Skeletal muscle tissue (tissue), 4 donors: ENCODE measurements around the gene KIF13A. TPM values are rescaled to one million over a fixed set of nuclear protein-coding genes. Genes with fewer than 3 reads are reported as not detected.

Source experiments
- H3K27ac ChIP-seq: one replicate; pipeline ENCODE4 v1.7.0; 2013; ENCODE audit warnings: mild to moderate bottlenecking, low read depth, low read length, inconsistent platforms
- H3K27me3 ChIP-seq, 3 donors: one replicate each; pipeline ENCODE4 v1.7.0; 2013; ENCODE audit warnings: low read length in 3 of 3; ENCODE audit not compliant: control insufficient read depth in 3 of 3, insufficient read depth in 3 of 3
- H3K36me3 ChIP-seq, 3 donors: one replicate each; pipeline ENCODE4 v1.7.0; 2013; ENCODE audit warnings: low read length in 3 of 3; ENCODE audit not compliant: control insufficient read depth in 3 of 3, insufficient read depth in 3 of 3
- H3K4me1 ChIP-seq, 3 donors: one replicate each; pipeline ENCODE4 v1.7.0; 2013; ENCODE audit warnings: low read length in 3 of 3, mild to moderate bottlenecking in 3 of 3; ENCODE audit not compliant: control insufficient read depth in 3 of 3, insufficient read depth in 3 of 3
- H3K4me3 ChIP-seq, 3 donors: one replicate each; pipeline ENCODE4 v1.7.0; 2013; ENCODE audit warnings: low read length in 3 of 3
- H3K9ac ChIP-seq, 3 donors: one replicate each; pipeline ENCODE4 v1.7.0; 2013; ENCODE audit warnings: low read length in 3 of 3, mild to moderate bottlenecking in 3 of 3, moderate library complexity in 2 of 3, low read depth in 1 of 3
- H3K9me3 ChIP-seq, 3 donors: one replicate each; pipeline ENCODE4 v1.7.0; 2013; ENCODE audit warnings: low read length in 3 of 3; ENCODE audit not compliant: control insufficient read depth in 3 of 3
- total RNA-seq: library from RNA; depleted of rRNA; stranded (reverse); fragments of >200 nt; gene quantifications from one replicate; pipeline ENCODE4 v1.2.3, GENCODE V29; 2014
- donor health status: Osteomylitis.

The KIF13A gene
- total RNA-seq, 1 donor from 2014 or later = 44.9 TPM

- H3K36me3 ChIP-seq = no peaks in the 10 kb centered on the region
- H3K4me3 ChIP-seq = no peak overlapping the region
- H3K27me3 ChIP-seq = no peaks in the 10 kb centered on the region
- H3K9me3 ChIP-seq = no peaks in the 10 kb centered on the region
- no peak overlapping the region for H3K27ac ChIP-seq
- H3K4me1 ChIP-seq = peaks cover 0 to 5% (median 0%) of the 10 kb centered on the region in 3 donors
- no peak overlapping the region for H3K9ac ChIP-seq
These were observed 262.4 kb downstream of the KIF13A start for GRCh38 chr6:17725083-17725482.

GRCh38 chr6:17724341-17724740 is 263.1 kb downstream of the KIF13A start:
- H3K27me3 ChIP-seq = no peaks in the 10 kb centered on the region
- no peaks in the 10 kb centered on the region for H3K9me3 ChIP-seq
- H3K4me3 ChIP-seq = no peak overlapping the region
- no peaks in the 10 kb centered on the region for H3K36me3 ChIP-seq
- H3K27ac ChIP-seq = no peak overlapping the region
- H3K4me1 ChIP-seq = peaks cover 0 to 5% (median 2%) of the 10 kb centered on the region in 3 donors
- H3K9ac ChIP-seq = no peak overlapping the region

- H3K4me1 ChIP-seq = peaks cover 0 to 5% (median 2%) of the 10 kb centered on the region in 3 donors
- no peak overlapping the region for H3K27ac ChIP-seq
- H3K27me3 ChIP-seq = no peaks in the 10 kb centered on the region
- H3K36me3 ChIP-seq = no peaks in the 10 kb centered on the region
- no peak overlapping the region for H3K9ac ChIP-seq
- H3K4me3 ChIP-seq = no peak overlapping the region
- H3K9me3 ChIP-seq = no peaks in the 10 kb centered on the region
These were observed 265.8 kb downstream of the KIF13A start for GRCh38 chr6:17721671-17722070.

GRCh38 chr6:17719323-17720041 is 268.0 kb downstream of the KIF13A start:
- H3K4me1 ChIP-seq = peaks cover 0 to 2% (median 0%) of the 10 kb centered on the region in 3 donors
- no peak overlapping the region for H3K27ac ChIP-seq
- H3K4me3 ChIP-seq = no peak overlapping the region
- H3K27me3 ChIP-seq = no peaks in the 10 kb centered on the region
- no peaks in the 10 kb centered on the region for H3K36me3 ChIP-seq
- H3K9me3 ChIP-seq = no peaks in the 10 kb centered on the region
- no peak overlapping the region for H3K9ac ChIP-seq

- peaks cover 0 to 2% (median 0%) of the 10 kb centered on the region in 3 donors for H3K4me1 ChIP-seq
- H3K4me3 ChIP-seq = no peak overlapping the region
- no peaks in the 10 kb centered on the region for H3K27me3 ChIP-seq
- H3K9me3 ChIP-seq = no peaks in the 10 kb centered on the region
- H3K36me3 ChIP-seq = no peaks in the 10 kb centered on the region
- H3K27ac ChIP-seq = no peak overlapping the region
- no peak overlapping the region for H3K9ac ChIP-seq
These were observed 271.2 kb downstream of the KIF13A start for GRCh38 chr6:17716221-17716620.

- H3K36me3 ChIP-seq = no peaks in the 10 kb centered on the region
- H3K27me3 ChIP-seq = no peaks in the 10 kb centered on the region
- no peaks in the 10 kb centered on the region for H3K9me3 ChIP-seq
- H3K4me3 ChIP-seq = no peak overlapping the region
- no peak overlapping the region for H3K9ac ChIP-seq
- no peak overlapping the region for H3K27ac ChIP-seq
- peaks cover 0 to 2% (median 0%) of the 10 kb centered on the region in 3 donors for H3K4me1 ChIP-seq
These were observed 272.3 kb downstream of the KIF13A start for GRCh38 chr6:17714879-17715851.

GRCh38 chr6:17714177-17714576 is 273.3 kb downstream of the KIF13A start:
- Histone ChIP-seq H3K36me3 (no peaks in the 10 kb centered on the region), H3K27me3 (no peaks in the 10 kb centered on the region), H3K9me3 (no peaks in the 10 kb centered on the region), H3K4me3 (no peak overlapping the region), H3K4me1 (no peaks in the 10 kb centered on the region), H3K9ac (no peak overlapping the region), H3K27ac (no peak overlapping the region)

- Histone ChIP-seq H3K9ac (no peak overlapping the region), H3K27me3 (no peaks in the 10 kb centered on the region), H3K9me3 (no peaks in the 10 kb centered on the region), H3K4me3 (no peak overlapping the region), H3K4me1 (no peaks in the 10 kb centered on the region), H3K36me3 (no peaks in the 10 kb centered on the region), H3K27ac (no peak overlapping the region)
These were observed 274.9 kb downstream of the KIF13A start for GRCh38 chr6:17712576-17712975.

GRCh38 chr6:17710331-17710730 is 277.1 kb downstream of the KIF13A start:
- H3K4me3 ChIP-seq = no peak overlapping the region
- H3K36me3 ChIP-seq = no peaks in the 10 kb centered on the region
- no peaks in the 10 kb centered on the region for H3K4me1 ChIP-seq
- H3K9me3 ChIP-seq = no peaks in the 10 kb centered on the region
- H3K27ac ChIP-seq = no peak overlapping the region
- H3K9ac ChIP-seq = no peak overlapping the region
- no peaks in the 10 kb centered on the region for H3K27me3 ChIP-seq

GRCh38 chr6:17709476-17709875 is 278.0 kb downstream of the KIF13A start:
- Histone ChIP-seq H3K36me3 (no peaks in the 10 kb centered on the region), H3K4me1 (peaks cover 0 to 5% (median 4%) of the 10 kb centered on the region in 3 donors), H3K9me3 (no peaks in the 10 kb centered on the region), H3K27ac (no peak overlapping the region), H3K9ac (no peak overlapping the region), H3K4me3 (no peak overlapping the region), H3K27me3 (no peaks in the 10 kb centered on the region)
